Neutrophil (primary cell): ENCODE data around the gene SPNS2.

ENCODE experiments used
- H3K27ac ChIP-seq: fragments of 200-600 bp; sonication (generic); 2 replicates; pipeline ENCODE4 v1.5.1; 2016; ENCODE audit warnings: mild to moderate bottlenecking, moderate library complexity
- H3K27me3 ChIP-seq: fragments of 200-600 bp; sonication (generic); 2 replicates; pipeline ENCODE4 v1.6.0; 2016; ENCODE audit warnings: mild to moderate bottlenecking
- H3K36me3 ChIP-seq: fragments of 200-600 bp; sonication (generic); 2 replicates; pipeline ENCODE4 v1.5.1; 2017
- H3K4me1 ChIP-seq, 2 experiments: fragments of 200-600 bp in 1 of 2; sonication (generic) in 1 of 2; 1 replicate in 1 of 2; 2 replicates in 1 of 2; pipeline versions ENCODE4 v1.5.1 to v1.6.1; 2013 to 2016; ENCODE audit warnings: low read depth in 1 of 2, low read length in 1 of 2, mild to moderate bottlenecking in 1 of 2, moderate library complexity in 1 of 2; ENCODE audit not compliant: control insufficient read depth in 1 of 2, insufficient read depth in 1 of 2
- H3K4me3 ChIP-seq, 2 experiments: fragments of 200-600 bp in 1 of 2; sonication (generic) in 1 of 2; 1 replicate in 1 of 2; 2 replicates in 1 of 2; pipeline ENCODE4 v1.5.1; 2013 to 2016; ENCODE audit warnings: low read depth in 1 of 2, low read length in 1 of 2, mild to moderate bottlenecking in 1 of 2, moderate library complexity in 1 of 2
- H3K9me3 ChIP-seq: fragments of 200-600 bp; sonication (generic); 2 replicates; pipeline ENCODE4 v1.5.1; 2016
- TF ChIP-seq, protein P1 (sequence below): fragments of 200-600 bp; sonication (generic); IDR thresholded peaks from 2 replicates; pipeline ENCODE4 v1.5.1; 2016; ENCODE audit warnings: antibody characterized with exemption

SPNS2 gene

DNA sequence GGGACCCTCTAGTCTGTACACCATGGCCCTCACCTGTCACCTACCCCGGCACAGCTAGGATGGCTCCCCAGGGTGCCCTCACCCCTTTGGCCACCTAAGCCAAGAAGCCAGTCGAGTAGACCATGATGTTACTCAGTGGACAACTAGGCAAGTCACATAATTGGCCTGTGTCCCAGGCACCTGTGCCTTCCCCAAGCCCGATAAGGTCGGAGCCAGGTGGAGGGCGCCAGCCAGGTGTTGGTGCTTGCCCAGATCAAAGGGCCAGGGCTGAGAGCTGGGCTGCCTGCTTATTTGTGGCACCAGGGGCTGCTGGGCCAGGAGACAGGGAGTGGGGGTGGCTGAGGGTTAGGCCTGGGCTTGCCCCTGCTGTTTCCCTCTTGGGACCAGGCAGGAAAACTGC is 16.8 kb downstream of the SPNS2 start:
- Histone ChIP-seq H3K9me3 (no peaks in the 10 kb centered on the region), H3K27ac (no peak overlapping the region), H3K4me3 (no peak overlapping the region), H3K4me1 (peaks cover 0 to 1% of the 10 kb centered on the region in 2 experiments), H3K36me3 (no peaks in the 10 kb centered on the region), H3K27me3 (no peaks in the 10 kb centered on the region)
- TF ChIP-seq, protein P1, sequence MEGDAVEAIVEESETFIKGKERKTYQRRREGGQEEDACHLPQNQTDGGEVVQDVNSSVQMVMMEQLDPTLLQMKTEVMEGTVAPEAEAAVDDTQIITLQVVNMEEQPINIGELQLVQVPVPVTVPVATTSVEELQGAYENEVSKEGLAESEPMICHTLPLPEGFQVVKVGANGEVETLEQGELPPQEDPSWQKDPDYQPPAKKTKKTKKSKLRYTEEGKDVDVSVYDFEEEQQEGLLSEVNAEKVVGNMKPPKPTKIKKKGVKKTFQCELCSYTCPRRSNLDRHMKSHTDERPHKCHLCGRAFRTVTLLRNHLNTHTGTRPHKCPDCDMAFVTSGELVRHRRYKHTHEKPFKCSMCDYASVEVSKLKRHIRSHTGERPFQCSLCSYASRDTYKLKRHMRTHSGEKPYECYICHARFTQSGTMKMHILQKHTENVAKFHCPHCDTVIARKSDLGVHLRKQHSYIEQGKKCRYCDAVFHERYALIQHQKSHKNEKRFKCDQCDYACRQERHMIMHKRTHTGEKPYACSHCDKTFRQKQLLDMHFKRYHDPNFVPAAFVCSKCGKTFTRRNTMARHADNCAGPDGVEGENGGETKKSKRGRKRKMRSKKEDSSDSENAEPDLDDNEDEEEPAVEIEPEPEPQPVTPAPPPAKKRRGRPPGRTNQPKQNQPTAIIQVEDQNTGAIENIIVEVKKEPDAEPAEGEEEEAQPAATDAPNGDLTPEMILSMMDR: no peak

GRCh38 chr17:4516735-4517134 is 18.1 kb downstream of the SPNS2 start:
- Histone ChIP-seq H3K4me1 (no peaks in the 10 kb centered on the region), H3K27me3 (no peaks in the 10 kb centered on the region), H3K36me3 (no peaks in the 10 kb centered on the region), H3K27ac (no peak overlapping the region), H3K9me3 (no peaks in the 10 kb centered on the region), H3K4me3 (no peak overlapping the region)
- TF ChIP-seq, protein P1: no peak

DNA sequence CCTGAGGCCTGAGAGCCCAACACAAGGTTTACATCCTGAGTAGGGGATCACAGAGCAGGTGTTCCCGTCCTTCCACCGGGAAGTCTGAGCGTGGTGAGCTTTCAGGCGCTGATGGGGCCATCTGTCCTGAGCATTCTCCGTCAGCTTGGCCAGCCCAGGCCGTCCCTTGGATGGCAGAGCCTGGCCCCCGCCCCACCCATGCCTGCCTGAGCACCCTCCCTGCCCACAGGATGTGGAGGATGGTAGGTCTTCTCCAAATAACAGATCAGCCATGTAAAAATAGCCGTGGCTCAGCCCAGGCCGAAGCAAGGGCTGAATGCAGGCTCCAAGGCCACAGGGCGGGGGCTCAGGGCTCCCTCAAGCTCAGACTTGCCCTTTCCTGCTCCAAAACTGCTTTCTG is 20.2 kb downstream of the SPNS2 start:
- TF ChIP-seq, protein P1: no peak
- Histone ChIP-seq H3K4me1 (no peaks in the 10 kb centered on the region), H3K9me3 (no peaks in the 10 kb centered on the region), H3K36me3 (peaks cover 8% of the 10 kb centered on the region), H3K27me3 (no peaks in the 10 kb centered on the region), H3K4me3 (no peak overlapping the region), H3K27ac (no peak overlapping the region)

DNA sequence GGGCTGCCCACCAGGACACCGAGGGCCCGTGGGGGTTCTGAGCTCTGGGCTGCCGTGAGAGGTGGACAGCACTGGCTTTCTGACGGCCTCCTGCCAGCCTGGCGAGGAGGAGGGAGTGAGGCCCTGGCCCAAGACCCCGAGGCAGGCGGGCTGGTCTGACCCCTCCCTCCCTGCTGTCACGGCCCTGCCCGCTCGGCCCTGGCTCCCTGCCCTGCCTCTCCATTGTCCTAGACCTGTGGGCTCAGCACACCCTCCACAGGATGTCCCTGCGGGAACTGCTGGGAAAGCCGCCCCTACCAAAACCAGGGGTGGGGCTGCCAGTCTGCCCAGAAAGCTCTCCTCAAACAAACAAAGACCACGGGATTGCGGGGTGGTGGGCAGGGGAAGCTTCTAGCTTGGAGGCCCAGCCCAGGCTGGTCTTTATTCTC is 20.7 kb downstream of the SPNS2 start:
- Histone ChIP-seq H3K27ac (no peak overlapping the region), H3K4me3 (no peak overlapping the region), H3K4me1 (no peaks in the 10 kb centered on the region), H3K9me3 (no peaks in the 10 kb centered on the region), H3K36me3 (peaks cover 8% of the 10 kb centered on the region), H3K27me3 (no peaks in the 10 kb centered on the region)
- TF ChIP-seq, protein P1: no peak

- Histone ChIP-seq H3K36me3 (peaks cover 14% of the 10 kb centered on the region), H3K27ac (no peak overlapping the region), H3K27me3 (no peaks in the 10 kb centered on the region), H3K9me3 (no peaks in the 10 kb centered on the region), H3K4me3 (no peak overlapping the region), H3K4me1 (no peaks in the 10 kb centered on the region)
- TF ChIP-seq, protein P1: no peak
Observed at GRCh38 chr17:4520060-4520893, 21.6 kb downstream of the SPNS2 start.
